ENCODE results near the gene UPB1.

GRCh38 chr22:24541681-24542515, 46.8 kb downstream of the UPB1 start:
- TF ChIP-seq EZH2 (IDR thresholded peaks at IDR 0.05; ENCODE audit: low read depth, unreplicated experiment): no peak
- TF ChIP-seq REST (IDR thresholded peaks at IDR 0.05; ENCODE audit: unreplicated experiment): no peak
